SK-N-SH (cell line): ENCODE data around the gene TMIGD3.

Experiments
- CHD2 ChIP-seq: fragments of 150-350 bp; IDR thresholded peaks from 2 replicates; pipeline ENCODE4 v1.6.1; 2018; ENCODE audit warnings: low read length; ENCODE audit not compliant: partially characterized antibody
- CTCF ChIP-seq: fragments of 200-600 bp; sonication (generic); IDR thresholded peaks from 2 replicates; pipeline ENCODE4 v1.6.1; 2017; ENCODE audit warnings: antibody characterized with exemption, mild to moderate bottlenecking, moderate library complexity
- EP300 ChIP-seq, 2 experiments: IDR thresholded peaks; 2 replicates each; pipeline versions ENCODE4 v1.4.0 to v1.6.1; 2012; ENCODE audit warnings: borderline replicate concordance in 1 of 2, low read depth in 1 of 2, low read length in 1 of 2
- FOXM1 ChIP-seq: IDR thresholded peaks from 2 replicates; pipeline ENCODE4 v1.4.0; 2012; ENCODE audit warnings: low read depth, mild to moderate bottlenecking
- GABPA ChIP-seq: IDR thresholded peaks from 2 replicates; pipeline ENCODE4 v1.4.0; 2012; ENCODE audit warnings: low read depth, mild to moderate bottlenecking
- GATA2 ChIP-seq: sonication (generic); formaldehyde crosslinking; IDR thresholded peaks from 2 replicates; pipeline ENCODE4 v1.5.0; 2020; ENCODE audit warnings: mild to moderate bottlenecking, missing genetic modification reagents
- NRF1 ChIP-seq: IDR thresholded peaks from 2 replicates; pipeline ENCODE4 v1.6.1; 2012; ENCODE audit warnings: low read depth, mild to moderate bottlenecking, low read length
- POLR2AphosphoS5 ChIP-seq: IDR thresholded peaks from 2 replicates; pipeline ENCODE4 v1.6.1; 2012; ENCODE audit warnings: low read depth, low read length
- SIN3A ChIP-seq: IDR thresholded peaks from 2 replicates; pipeline ENCODE4 v1.6.1; 2012; ENCODE audit warnings: low read depth, mild to moderate bottlenecking, low read length, moderate library complexity, borderline replicate concordance

GRCh38 chr1:111484391-111485026 is 18.9 kb downstream of the TMIGD3 start:
- TF ChIP-seq CTCF (no peak), EP300 (IDR thresholded peaks at IDR 0.05; ENCODE audit: borderline replicate concordance in 1 of 2, low read depth in 1 of 2, low read length in 1 of 2) (no peak), SIN3A (no peak), FOXM1 (no peak), GABPA (no peak), CHD2 (no peak), NRF1 (no peak), GATA2 (CRISPR knock-in tag) (no peak), POLR2AphosphoS5 (no peak)
